Effector memory CD4-positive, alpha-beta T cell (primary cell): Measurements from ENCODE around the gene ALDH2.

Experiments
- DNase-seq, 3 donors: peaks; one replicate each; pipeline ENCODE4 v3.0.0-alpha.2; 2020
- H3K27ac ChIP-seq: 2 replicates; pipeline ENCODE4 v1.7.0; 2013; ENCODE audit warnings: mild to moderate bottlenecking, low read length, moderate library complexity; ENCODE audit not compliant: insufficient read depth, poor library complexity, severe bottlenecking
- H3K27me3 ChIP-seq: replicated peaks from 2 replicates; pipeline ENCODE4 v1.7.0; 2013; ENCODE audit warnings: mild to moderate bottlenecking, low read length; ENCODE audit not compliant: insufficient read depth, control insufficient read depth, poor library complexity, severe bottlenecking
- H3K36me3 ChIP-seq: 2 replicates; pipeline ENCODE4 v1.7.0; 2013; ENCODE audit warnings: mild to moderate bottlenecking, low read length, moderate library complexity; ENCODE audit not compliant: control insufficient read depth, insufficient read depth
- H3K4me1 ChIP-seq: 2 replicates; pipeline ENCODE4 v1.7.0; 2013; ENCODE audit warnings: low read length, mild to moderate bottlenecking; ENCODE audit not compliant: control insufficient read depth, insufficient read depth, poor library complexity, severe bottlenecking
- H3K4me3 ChIP-seq: 2 replicates; pipeline ENCODE4 v1.7.0; 2013; ENCODE audit warnings: low read length, low read depth, mild to moderate bottlenecking; ENCODE audit not compliant: insufficient read depth, poor library complexity, severe bottlenecking
- H3K9me3 ChIP-seq: 2 replicates; pipeline ENCODE4 v1.7.0; 2013; ENCODE audit warnings: mild to moderate bottlenecking, low read length, moderate library complexity; ENCODE audit not compliant: control insufficient read depth

ALDH2 gene

DNA sequence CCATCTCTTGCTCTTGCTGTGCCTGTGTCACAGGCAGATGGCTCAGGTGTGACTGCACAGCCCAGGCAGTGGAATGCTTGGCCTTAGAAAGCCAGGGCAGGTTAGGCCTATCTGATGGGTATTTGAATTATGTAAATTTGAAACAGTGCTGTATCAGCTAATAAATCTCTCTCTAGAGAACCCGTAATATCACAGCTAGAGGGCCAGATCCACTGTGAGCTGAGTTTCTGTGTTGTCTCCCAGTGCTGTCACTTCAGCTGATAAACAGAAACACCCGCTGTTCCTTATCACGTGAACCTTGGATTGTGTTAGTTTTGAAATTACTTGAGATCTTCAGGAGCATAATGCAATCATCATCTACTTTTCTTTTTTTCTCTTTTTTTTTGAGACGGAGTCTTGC is 21.5 kb upstream of the ALDH2 start:
- DNase-seq, result no peak

GRCh38 chr12:111747333-111747732 is 19.4 kb upstream of the ALDH2 start:
- H3K36me3 ChIP-seq, result peaks cover 30% of the 10 kb centered on the region
- H3K27ac ChIP-seq, result no peak overlapping the region
- H3K4me1 ChIP-seq, result no peaks in the 10 kb centered on the region
- no peak overlapping the region for H3K4me3 ChIP-seq
- no peak for DNase-seq
- H3K9me3 ChIP-seq, result no peaks in the 10 kb centered on the region
- H3K27me3 ChIP-seq, result no peaks in the 10 kb centered on the region

More for the DNA sequence above, 21.5 kb upstream of the ALDH2 start:
- H3K27ac ChIP-seq, result no peak overlapping the region
- H3K27me3 ChIP-seq, result no peaks in the 10 kb centered on the region
- H3K9me3 ChIP-seq, result no peaks in the 10 kb centered on the region
- peaks cover 25% of the 10 kb centered on the region for H3K36me3 ChIP-seq
- no peak overlapping the region for H3K4me3 ChIP-seq
- H3K4me1 ChIP-seq, result no peaks in the 10 kb centered on the region

DNA sequence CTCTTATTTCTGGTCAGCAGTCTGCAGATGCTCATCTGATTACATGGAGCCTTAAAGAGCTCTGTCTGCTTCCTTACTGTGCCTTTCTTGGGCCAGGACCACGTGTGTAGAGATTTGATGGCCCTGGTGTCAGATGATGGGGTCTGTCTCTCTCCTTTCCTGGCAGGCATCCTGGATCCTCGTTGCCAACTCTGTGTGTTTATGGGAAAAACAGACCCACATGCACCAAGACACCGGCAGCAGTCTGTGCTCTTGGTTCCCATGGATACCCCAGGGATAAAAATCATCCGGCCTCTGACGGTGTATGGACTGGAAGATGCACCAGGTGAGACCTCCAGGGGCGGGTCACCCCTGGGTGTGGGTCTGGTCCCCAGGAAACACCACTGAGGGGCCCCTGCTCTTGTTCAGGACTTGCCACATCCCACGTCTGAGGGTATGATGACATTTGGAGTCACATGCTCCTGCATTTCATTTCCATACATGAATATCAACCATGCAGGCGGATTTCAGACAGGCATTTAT is 18.5 kb upstream of the ALDH2 start:
- H3K4me1 ChIP-seq, result no peaks in the 10 kb centered on the region
- no peak for DNase-seq
- H3K27me3 ChIP-seq, result no peaks in the 10 kb centered on the region
- H3K27ac ChIP-seq, result no peak overlapping the region
- H3K4me3 ChIP-seq, result no peak overlapping the region
- no peaks in the 10 kb centered on the region for H3K9me3 ChIP-seq
- H3K36me3 ChIP-seq, result peaks cover 30% of the 10 kb centered on the region

DNA sequence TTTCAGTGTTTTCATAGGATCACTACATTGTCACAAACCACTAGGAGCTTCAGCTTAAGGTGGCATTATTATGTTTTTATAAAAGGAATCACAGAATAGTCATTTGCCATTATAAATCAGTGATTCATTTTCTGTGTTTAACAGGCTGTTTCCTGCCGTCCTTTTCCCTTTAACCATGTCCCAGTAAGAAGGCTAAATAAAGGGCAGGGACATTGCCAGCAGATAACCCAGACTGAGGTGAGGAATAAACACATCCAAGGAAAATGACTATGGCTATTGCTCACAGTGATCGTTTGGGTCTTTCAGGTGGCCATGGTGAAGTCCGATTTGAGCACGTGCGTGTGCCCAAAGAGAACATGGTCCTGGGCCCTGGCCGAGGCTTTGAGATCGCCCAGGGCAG is 17.9 kb upstream of the ALDH2 start:
- Histone ChIP-seq H3K36me3 (peaks cover 35% of the 10 kb centered on the region), H3K27me3 (no peaks in the 10 kb centered on the region), H3K4me3 (no peak overlapping the region), H3K9me3 (no peaks in the 10 kb centered on the region), H3K4me1 (no peaks in the 10 kb centered on the region), H3K27ac (no peak overlapping the region)
- no peak for DNase-seq

DNA sequence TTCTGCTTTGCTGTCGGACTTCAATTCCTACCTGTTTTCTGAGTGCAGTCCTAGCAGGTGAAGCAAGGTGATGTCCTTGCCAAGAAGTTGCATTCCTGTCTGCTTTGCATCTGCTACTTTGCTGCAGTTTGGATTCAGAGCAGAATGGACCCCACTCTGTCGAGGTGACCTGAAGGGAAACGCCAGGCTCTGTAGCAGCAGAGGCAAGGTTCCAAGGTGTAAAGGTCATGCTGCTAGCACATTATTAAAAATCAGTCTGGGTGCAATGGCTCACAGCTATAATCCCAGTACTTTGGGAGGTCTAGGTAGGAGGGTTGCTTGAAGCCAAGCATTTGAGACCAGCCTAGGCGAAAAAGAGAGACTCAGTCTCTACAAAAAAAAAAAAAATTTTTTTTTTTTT is 17.3 kb upstream of the ALDH2 start:
- Histone ChIP-seq H3K27ac (no peak overlapping the region), H3K36me3 (peaks cover 37% of the 10 kb centered on the region), H3K27me3 (no peaks in the 10 kb centered on the region)

GRCh38 chr12:111753144-111753881 is 13.4 kb upstream of the ALDH2 start:
- no peaks in the 10 kb centered on the region for H3K27me3 ChIP-seq
- no peaks in the 10 kb centered on the region for H3K9me3 ChIP-seq
- DNase-seq, result no peak
- H3K36me3 ChIP-seq, result peaks cover 34% of the 10 kb centered on the region
- H3K27ac ChIP-seq, result no peak overlapping the region
- H3K4me3 ChIP-seq, result no peak overlapping the region
- H3K4me1 ChIP-seq, result no peaks in the 10 kb centered on the region

More for the DNA sequence above, 17.3 kb upstream of the ALDH2 start:
- H3K9me3 ChIP-seq, result no peaks in the 10 kb centered on the region
- H3K4me3 ChIP-seq, result no peak overlapping the region
- DNase-seq, result no peak
- no peaks in the 10 kb centered on the region for H3K4me1 ChIP-seq

DNA sequence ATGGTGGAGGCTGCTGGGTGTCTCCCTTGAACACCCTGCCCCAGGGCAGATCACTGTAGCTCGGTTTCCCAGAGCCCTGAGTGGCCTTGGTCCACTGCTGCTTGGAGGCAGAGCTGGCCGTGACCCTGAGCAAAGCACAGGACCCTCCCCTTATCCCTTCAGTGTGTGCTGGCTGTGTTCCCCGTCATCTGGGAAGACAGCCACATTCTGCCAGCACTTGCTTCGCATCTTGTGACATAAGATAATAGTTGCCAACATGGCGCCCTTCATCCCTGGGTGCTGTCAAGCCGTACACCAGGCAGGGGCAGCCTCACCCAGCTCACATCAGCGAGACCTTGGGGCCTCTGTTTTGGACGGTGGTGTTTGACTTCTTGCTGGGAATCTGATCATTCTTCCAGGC is 12.1 kb upstream of the ALDH2 start:
- H3K27me3 ChIP-seq, result no peaks in the 10 kb centered on the region
- H3K36me3 ChIP-seq, result peaks cover 28% of the 10 kb centered on the region

DNA sequence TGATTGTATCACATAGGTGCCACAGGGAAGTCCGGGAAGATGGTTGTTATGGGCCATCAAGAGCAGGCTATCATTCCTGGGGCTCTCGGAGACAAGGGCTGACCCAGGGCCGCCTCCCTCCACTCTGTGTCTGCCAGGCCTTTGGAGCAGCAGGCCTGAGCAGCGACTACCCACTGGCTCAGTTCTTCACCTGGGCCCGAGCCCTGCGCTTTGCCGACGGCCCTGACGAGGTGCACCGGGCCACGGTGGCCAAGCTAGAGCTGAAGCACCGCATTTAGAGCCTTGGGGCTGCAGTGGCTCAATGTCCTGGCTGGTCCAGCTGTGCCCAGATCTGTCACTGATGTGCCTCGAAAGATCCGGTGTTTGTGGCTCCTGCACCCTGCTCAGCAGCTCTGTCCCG is 10.5 kb upstream of the ALDH2 start:
- H3K9me3 ChIP-seq, result no peaks in the 10 kb centered on the region
- H3K4me3 ChIP-seq, result no peak overlapping the region
- no peak for DNase-seq
- H3K36me3 ChIP-seq, result peaks cover 22% of the 10 kb centered on the region
- H3K27me3 ChIP-seq, result no peaks in the 10 kb centered on the region
- H3K4me1 ChIP-seq, result no peaks in the 10 kb centered on the region
- no peak overlapping the region for H3K27ac ChIP-seq

More for the DNA sequence above, 12.1 kb upstream of the ALDH2 start:
- DNase-seq, result no peak
- no peaks in the 10 kb centered on the region for H3K9me3 ChIP-seq
- H3K4me1 ChIP-seq, result no peaks in the 10 kb centered on the region
- no peak overlapping the region for H3K4me3 ChIP-seq
- H3K27ac ChIP-seq, result no peak overlapping the region

DNA sequence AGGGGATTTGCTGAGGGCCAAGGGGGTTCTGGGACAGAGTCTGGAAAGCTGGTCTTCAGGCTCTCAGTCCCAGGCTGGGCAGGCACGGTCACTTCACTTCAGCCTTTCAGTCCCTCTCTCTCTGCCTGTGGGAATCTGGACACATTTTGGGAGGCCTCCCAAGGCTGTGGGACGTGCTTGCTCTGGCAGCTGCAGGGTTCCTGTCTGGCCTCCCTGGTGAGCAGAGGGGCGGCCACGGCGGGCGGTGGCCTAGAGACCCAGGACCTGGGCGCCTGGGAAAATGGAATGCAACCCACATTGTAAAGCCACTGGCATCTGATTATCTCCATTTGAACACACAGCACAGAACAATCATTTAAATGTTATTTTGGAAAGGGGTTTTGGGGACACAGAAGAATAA is 10.1 kb upstream of the ALDH2 start:
- H3K4me1 ChIP-seq, result no peaks in the 10 kb centered on the region
- H3K27ac ChIP-seq, result no peak overlapping the region
- no peaks in the 10 kb centered on the region for H3K27me3 ChIP-seq
- no peak for DNase-seq
- peaks cover 22% of the 10 kb centered on the region for H3K36me3 ChIP-seq
- H3K9me3 ChIP-seq, result no peaks in the 10 kb centered on the region
- H3K4me3 ChIP-seq, result no peak overlapping the region

- no peaks in the 10 kb centered on the region for H3K9me3 ChIP-seq
- no peak for DNase-seq
- peaks cover 22% of the 10 kb centered on the region for H3K36me3 ChIP-seq
- no peaks in the 10 kb centered on the region for H3K27me3 ChIP-seq
- no peak overlapping the region for H3K27ac ChIP-seq
- no peak overlapping the region for H3K4me3 ChIP-seq
- no peaks in the 10 kb centered on the region for H3K4me1 ChIP-seq
Observed at GRCh38 chr12:111757361-111758119, 9.2 kb upstream of the ALDH2 start.
